ENCODE data around the gene AKAIN1.

AKAIN1 gene

GRCh38 chr18:5093902-5094301, 103.2 kb downstream of the AKAIN1 start:
- H3K4me3 ChIP-seq (ENCODE audit: low read length): no peak overlapping the region
- no peak for TF ChIP-seq ZNF274 (IDR thresholded peaks at IDR 0.05; ENCODE audit: low read depth, low read length)

Data from GM08714 (cell line).